OCI-LY3 (cell line): ENCODE results near the gene TULP4.

Source experiments
- CTCF ChIP-seq: fragments of 200-600, 300-600 bp; sonication (generic); IDR thresholded peaks from 2 replicates; pipeline ENCODE4 v1.5.1; 2014; ENCODE audit warnings: antibody characterized with exemption, low read length, low read depth
- EZH2phosphoT487 ChIP-seq: fragments of 200-600 bp; shearing (Covaris generic); IDR thresholded peaks from 2 replicates; pipeline ENCODE4 v1.6.1; 2018; ENCODE audit warnings: antibody characterized with exemption, mixed run types, low read depth

GRCh38 chr6:158508450-158508849, 196.2 kb downstream of the TULP4 start:
- no peak for TF ChIP-seq CTCF
- TF ChIP-seq EZH2phosphoT487: no peak
